ENCODE data around the gene NMBR. TPM values are rescaled to one million over a fixed set of nuclear protein-coding genes. Genes with fewer than 3 reads are reported as not detected.

Gene NMBR
- total and polyA plus RNA-seq, 2 donors (not counting 1 experiment from before 2014, with no cell fraction given): 0.09 TPM; not detected in 1

GRCh38 chr6:142035890-142036289 lies 111.0 kb downstream of the NMBR start:
- CTCF ChIA-PET: no interaction called here
- intact Hi-C loops (cut with micrococcal nuclease): no loop called here
- Histone ChIP-seq H3K9ac (ENCODE audit: low read length) (no peak overlapping the region), H3K4me2 (replicated peaks; ENCODE audit: low read depth, low read length, poor library complexity, severe bottlenecking) (no peak overlapping the region), H3K79me2 (ENCODE audit: control insufficient read depth, insufficient read depth, low read length) (no peaks in the 10 kb centered on the region), H3K36me3 (replicated peaks in 1 of 2; ENCODE audit: control extremely low read depth in 1 of 2, control insufficient read depth in 1 of 2, extremely low read depth in 1 of 2, insufficient read depth in 2 of 2, low read length in 1 of 2) (no peaks in the 10 kb centered on the region), H3K4me1 (ENCODE audit: control insufficient read depth in 2 of 2, insufficient read depth in 2 of 2, low read length in 2 of 2) (no peaks in the 10 kb centered on the region), H3K9me3 (ENCODE audit: control extremely low read depth in 1 of 3, control insufficient read depth in 2 of 3, insufficient read depth in 1 of 3, low read length in 2 of 3) (peaks cover 0 to 3% (median 0%) of the 10 kb centered on the region in 3 donors), H3K4me3 (ENCODE audit: control extremely low read depth in 1 of 5, extremely low read depth in 1 of 5, insufficient read depth in 1 of 5, low read depth in 2 of 5, low read length in 4 of 5) (no peak overlapping the region), H4K20me1 (ENCODE audit: control insufficient read depth, insufficient read depth, low read length, poor library complexity, severe bottlenecking) (no peaks in the 10 kb centered on the region), H3K27me3 (replicated peaks in 1 of 4; ENCODE audit: control extremely low read depth in 1 of 4, control insufficient read depth in 3 of 4, insufficient read depth in 4 of 4, low read length in 3 of 4) (no peaks in the 10 kb centered on the region), H3K27ac (ENCODE audit: low read length in 2 of 2) (no peak overlapping the region), H2AFZ (ENCODE audit: insufficient read depth, low read depth, low read length, poor library complexity, severe bottlenecking) (no peak overlapping the region)
- no peaks in the 10 kb centered on the region for H3K4me1 Mint-ChIP-seq
- POLR2A ChIA-PET: no interaction called here
- H3K4me3 Mint-ChIP-seq: no peak overlapping the region
- 80% methylated on average over 2 of the region's 4 CpGs for WGBS (ENCODE audit: insufficient coverage)
- H3K27ac Mint-ChIP-seq: no peak overlapping the region
- H3K27me3 Mint-ChIP-seq: no peaks in the 10 kb centered on the region
- DNase-seq (no peak), ATAC-seq (ENCODE audit: low read depth) (no peak)
- TF ChIP-seq EZH2 (IDR thresholded peaks at IDR 0.05; ENCODE audit: borderline replicate concordance, insufficient read depth, low read depth, low read length, poor library complexity, severe bottlenecking) (no peak), CTCF (IDR thresholded peaks at IDR 0.05) (no peak)
- H3K9me3 Mint-ChIP-seq (ENCODE audit: insufficient read depth): no peaks in the 10 kb centered on the region

GRCh38 chr6:142031035-142031434 lies 115.9 kb downstream of the NMBR start:
- Histone ChIP-seq H2AFZ (ENCODE audit: insufficient read depth, low read depth, low read length, poor library complexity, severe bottlenecking) (no peak overlapping the region), H3K27ac (ENCODE audit: low read length in 2 of 2) (no peak overlapping the region), H3K27me3 (replicated peaks in 1 of 4; ENCODE audit: control extremely low read depth in 1 of 4, control insufficient read depth in 3 of 4, insufficient read depth in 4 of 4, low read length in 3 of 4) (no peaks in the 10 kb centered on the region), H3K9me3 (ENCODE audit: control extremely low read depth in 1 of 3, control insufficient read depth in 2 of 3, insufficient read depth in 1 of 3, low read length in 2 of 3) (peaks cover 0 to 3% (median 0%) of the 10 kb centered on the region in 3 donors), H3K9ac (ENCODE audit: low read length) (no peak overlapping the region), H3K36me3 (replicated peaks in 1 of 2; ENCODE audit: control extremely low read depth in 1 of 2, control insufficient read depth in 1 of 2, extremely low read depth in 1 of 2, insufficient read depth in 2 of 2, low read length in 1 of 2) (no peaks in the 10 kb centered on the region), H3K79me2 (ENCODE audit: control insufficient read depth, insufficient read depth, low read length) (no peaks in the 10 kb centered on the region), H3K4me1 (ENCODE audit: control insufficient read depth in 2 of 2, insufficient read depth in 2 of 2, low read length in 2 of 2) (no peaks in the 10 kb centered on the region), H3K4me2 (replicated peaks; ENCODE audit: low read depth, low read length, poor library complexity, severe bottlenecking) (no peak overlapping the region), H3K4me3 (ENCODE audit: control extremely low read depth in 1 of 5, extremely low read depth in 1 of 5, insufficient read depth in 1 of 5, low read depth in 2 of 5, low read length in 4 of 5) (no peak overlapping the region), H4K20me1 (ENCODE audit: control insufficient read depth, insufficient read depth, low read length, poor library complexity, severe bottlenecking) (no peaks in the 10 kb centered on the region)
- H3K4me1 Mint-ChIP-seq: no peaks in the 10 kb centered on the region
- no peaks in the 10 kb centered on the region for H3K27me3 Mint-ChIP-seq
- intact Hi-C loops (cut with micrococcal nuclease): no loop called here
- ATAC-seq (ENCODE audit: low read depth) (no peak), DNase-seq (no peak)
- POLR2A ChIA-PET: no interaction called here
- H3K27ac Mint-ChIP-seq: no peak overlapping the region
- CTCF ChIA-PET: no interaction called here
- H3K4me3 Mint-ChIP-seq: no peak overlapping the region
- WGBS (ENCODE audit: insufficient coverage): no CpG with 5 or more reads among the region's 4 CpGs
- peaks cover 10% of the 10 kb centered on the region for H3K9me3 Mint-ChIP-seq (ENCODE audit: insufficient read depth)
- TF ChIP-seq EZH2 (IDR thresholded peaks at IDR 0.05; ENCODE audit: borderline replicate concordance, insufficient read depth, low read depth, low read length, poor library complexity, severe bottlenecking) (no peak), CTCF (IDR thresholded peaks at IDR 0.05) (no peak)
